ENCODE measurements around the gene RNF8.

DNA sequence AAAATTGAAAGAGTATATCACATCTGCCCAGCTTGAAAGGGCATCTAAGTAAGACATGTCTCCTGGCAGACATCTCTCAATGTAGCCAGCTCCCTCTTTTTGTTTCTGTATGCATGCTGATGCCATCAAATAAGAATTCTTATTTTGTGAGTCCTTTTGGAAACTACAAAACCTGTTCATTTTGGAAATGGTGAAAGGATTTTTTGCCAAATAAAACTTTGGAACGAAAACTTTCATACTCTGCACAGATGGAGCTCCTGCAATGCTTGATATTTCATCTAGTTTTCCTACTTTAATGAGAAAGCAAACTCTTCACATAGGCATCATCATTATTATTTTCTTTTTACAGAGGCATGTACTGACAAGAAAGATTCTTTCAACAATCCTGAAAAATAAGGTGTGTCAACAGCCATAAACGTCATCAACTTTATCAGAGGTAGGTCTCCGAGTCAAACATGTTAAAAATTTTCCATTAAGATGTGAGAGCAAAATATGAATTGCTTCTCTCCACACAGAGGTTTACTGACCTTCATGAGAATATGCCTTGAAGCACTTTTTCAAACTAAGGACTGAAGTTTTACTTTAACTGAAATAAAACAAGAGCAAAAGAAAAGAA is 53.1 kb downstream of the RNF8 start:
- TF ChIP-seq YY1 (IDR thresholded peaks at IDR 0.05; ENCODE audit: insufficient read depth, insufficient read length) (no peak), SUZ12 (IDR thresholded peaks at IDR 0.05; ENCODE audit: extremely low read depth, insufficient read depth, insufficient read length) (no peak)
